ENCODE results near the gene MRE11.

GRCh38 chr11:94472916-94473799, 20.5 kb downstream of the MRE11 start:
- TF ChIP-seq EZH2phosphoT487 (IDR thresholded peaks at IDR 0.05; ENCODE audit: borderline replicate concordance, low read depth, low read length) (no peak), CTCF (conservative IDR thresholded peaks at IDR 0.05; ENCODE audit: low read length) (no peak)

Measured in OCI-LY7 (cell line).